ENCODE results near the gene CD63. TPM values are rescaled to one million over a fixed set of nuclear protein-coding genes. Genes with fewer than 3 reads are reported as not detected.
A peak's percentile ranks its signal among the peaks of the same experiment; 100 is the strongest.

CD63 gene
- total RNA-seq, 4 donors from 2014 or later, result 427 to 723 (median 581) TPM

DNA sequence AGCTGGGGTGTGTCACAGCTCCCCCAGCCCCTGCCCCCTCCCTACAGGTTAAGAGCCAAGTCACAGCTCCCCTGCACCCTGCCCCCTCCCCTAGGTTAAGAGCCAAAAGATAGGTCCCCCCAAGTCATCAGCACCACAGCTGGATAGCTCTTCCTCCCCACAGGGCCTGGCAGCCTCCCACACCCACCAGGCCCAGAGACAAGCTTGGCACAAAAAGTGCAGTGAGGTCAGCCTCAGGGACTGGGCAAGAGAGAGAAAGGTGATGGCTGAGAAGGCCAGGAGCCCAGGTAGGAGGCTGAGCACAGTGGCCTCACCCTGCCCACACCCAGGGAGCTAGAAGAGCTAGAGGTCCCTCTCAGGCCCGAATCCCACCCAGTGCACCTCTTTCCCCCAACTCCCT lies 29.8 kb downstream of the CD63 start:
- no peaks in the 10 kb centered on the region for H3K36me3 ChIP-seq
- intact Hi-C loops (cut with DNase I; ENCODE audit: low total_unique reads), result no loop called here
- in situ Hi-C loops (cut with MboI; ENCODE audit: low pct_ligation_motif_present in 1 of 4, low pct_unique_long_range_greater_than_20kb in 1 of 4, low sequenced_read_pairs in 3 of 4), result no loop called here
- WGBS, 2 donors (ENCODE audit: low coverage in 1 of 2), result 75 to 100% methylated on average over 1 of the region's 1 CpG
- TF ChIP-seq POLR2A (IDR thresholded peaks at IDR 0.05) (no peak), EP300 (IDR thresholded peaks at IDR 0.05; ENCODE audit: low read depth) (no peak), POLR2AphosphoS5 (IDR thresholded peaks at IDR 0.05) (no peak)
- TF ChIP-seq, protein P1, sequence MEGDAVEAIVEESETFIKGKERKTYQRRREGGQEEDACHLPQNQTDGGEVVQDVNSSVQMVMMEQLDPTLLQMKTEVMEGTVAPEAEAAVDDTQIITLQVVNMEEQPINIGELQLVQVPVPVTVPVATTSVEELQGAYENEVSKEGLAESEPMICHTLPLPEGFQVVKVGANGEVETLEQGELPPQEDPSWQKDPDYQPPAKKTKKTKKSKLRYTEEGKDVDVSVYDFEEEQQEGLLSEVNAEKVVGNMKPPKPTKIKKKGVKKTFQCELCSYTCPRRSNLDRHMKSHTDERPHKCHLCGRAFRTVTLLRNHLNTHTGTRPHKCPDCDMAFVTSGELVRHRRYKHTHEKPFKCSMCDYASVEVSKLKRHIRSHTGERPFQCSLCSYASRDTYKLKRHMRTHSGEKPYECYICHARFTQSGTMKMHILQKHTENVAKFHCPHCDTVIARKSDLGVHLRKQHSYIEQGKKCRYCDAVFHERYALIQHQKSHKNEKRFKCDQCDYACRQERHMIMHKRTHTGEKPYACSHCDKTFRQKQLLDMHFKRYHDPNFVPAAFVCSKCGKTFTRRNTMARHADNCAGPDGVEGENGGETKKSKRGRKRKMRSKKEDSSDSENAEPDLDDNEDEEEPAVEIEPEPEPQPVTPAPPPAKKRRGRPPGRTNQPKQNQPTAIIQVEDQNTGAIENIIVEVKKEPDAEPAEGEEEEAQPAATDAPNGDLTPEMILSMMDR (IDR thresholded peaks at IDR 0.05), result no peak
- no peak overlapping the region for H3K27ac ChIP-seq
- H3K27me3 ChIP-seq, result no peaks in the 10 kb centered on the region
- H3K4me3 ChIP-seq, result no peak overlapping the region
- peak; percentile 3 for DNase-seq
- H3K4me1 ChIP-seq, result peaks cover 0 to 9% (median 0%) of the 10 kb centered on the region in 4 donors
- no peaks in the 10 kb centered on the region for H3K9me3 ChIP-seq

DNA sequence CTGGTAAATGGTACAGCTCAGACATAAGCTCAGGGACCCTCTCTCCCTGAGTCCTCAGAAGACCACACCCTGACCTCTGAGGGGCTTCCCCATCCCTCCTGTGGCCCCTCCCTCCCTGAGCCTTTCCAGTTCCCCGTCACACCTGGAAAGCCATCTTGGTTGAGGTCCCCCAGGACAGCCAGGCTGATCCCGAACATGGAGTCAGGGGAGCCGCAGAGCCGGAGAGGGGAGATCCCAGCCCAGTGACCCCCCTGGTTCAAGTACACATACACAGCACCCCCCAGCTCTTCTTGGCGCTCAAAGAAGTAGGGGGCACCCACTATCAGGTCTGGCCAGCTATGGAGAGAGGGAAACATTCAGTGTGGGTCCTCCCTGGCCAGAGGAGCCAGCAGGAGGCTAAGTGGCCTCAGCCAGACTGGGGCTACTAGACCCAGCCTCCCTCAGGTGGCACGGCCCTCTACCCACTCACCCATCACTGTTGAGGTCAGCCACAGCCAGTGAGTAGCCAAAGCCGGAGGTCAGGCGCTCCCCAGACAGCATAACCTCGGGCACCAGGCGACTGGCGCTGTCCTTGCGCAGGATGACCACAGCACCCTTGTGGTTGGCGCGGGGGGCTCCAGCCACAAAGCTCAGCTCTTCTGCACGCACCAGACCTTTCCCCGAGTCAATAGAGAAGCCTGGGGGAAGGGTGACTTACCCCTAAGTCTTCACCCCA lies 30.4 kb downstream of the CD63 start:
- H3K27me3 ChIP-seq, result no peaks in the 10 kb centered on the region
- TF ChIP-seq POLR2A (IDR thresholded peaks at IDR 0.05) (no peak), EP300 (IDR thresholded peaks at IDR 0.05; ENCODE audit: low read depth) (no peak), POLR2AphosphoS5 (IDR thresholded peaks at IDR 0.05) (no peak)
- TF ChIP-seq, protein P1 (IDR thresholded peaks at IDR 0.05), result no peak
- no peaks in the 10 kb centered on the region for H3K36me3 ChIP-seq
- intact Hi-C loops (cut with DNase I; ENCODE audit: low total_unique reads), result no loop called here
- 53 to 92% methylated on average over 2 to 16 of the region's 16 CpGs for WGBS, 2 donors (ENCODE audit: low coverage in 1 of 2)
- H3K4me3 ChIP-seq, result no peak overlapping the region
- H3K27ac ChIP-seq, result no peak overlapping the region
- peak; percentile 2 for DNase-seq
- peaks cover 0 to 9% (median 0%) of the 10 kb centered on the region in 4 donors for H3K4me1 ChIP-seq
- no peaks in the 10 kb centered on the region for H3K9me3 ChIP-seq
- in situ Hi-C loops (cut with MboI; ENCODE audit: low pct_ligation_motif_present in 1 of 4, low pct_unique_long_range_greater_than_20kb in 1 of 4, low sequenced_read_pairs in 3 of 4), result no loop called here

DNA sequence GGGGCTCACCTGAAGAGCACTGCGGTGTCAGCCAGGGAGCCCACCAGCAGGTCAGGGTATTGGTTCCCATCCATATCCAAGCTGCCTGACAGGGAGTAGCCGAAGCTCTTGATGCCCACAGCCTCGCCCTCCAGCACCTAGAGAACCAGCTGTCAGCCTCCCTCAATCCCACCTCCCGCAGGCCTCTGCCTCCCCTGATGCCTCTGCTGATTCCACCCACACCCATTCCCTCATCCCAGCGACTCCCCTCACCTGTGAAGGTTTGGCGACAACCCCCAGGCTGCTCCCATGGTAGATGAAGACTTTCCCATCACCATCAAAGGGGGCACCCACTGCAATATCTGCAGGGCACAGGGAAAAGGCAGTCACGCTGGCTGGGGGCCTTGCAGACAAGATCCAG lies 31.1 kb downstream of the CD63 start:
- Histone ChIP-seq H3K27ac (no peak overlapping the region), H3K4me1 (peaks cover 0 to 5% (median 0%) of the 10 kb centered on the region in 4 donors)
- in situ Hi-C loops (cut with MboI; ENCODE audit: low pct_ligation_motif_present in 1 of 4, low pct_unique_long_range_greater_than_20kb in 1 of 4, low sequenced_read_pairs in 3 of 4), result no loop called here

DNA sequence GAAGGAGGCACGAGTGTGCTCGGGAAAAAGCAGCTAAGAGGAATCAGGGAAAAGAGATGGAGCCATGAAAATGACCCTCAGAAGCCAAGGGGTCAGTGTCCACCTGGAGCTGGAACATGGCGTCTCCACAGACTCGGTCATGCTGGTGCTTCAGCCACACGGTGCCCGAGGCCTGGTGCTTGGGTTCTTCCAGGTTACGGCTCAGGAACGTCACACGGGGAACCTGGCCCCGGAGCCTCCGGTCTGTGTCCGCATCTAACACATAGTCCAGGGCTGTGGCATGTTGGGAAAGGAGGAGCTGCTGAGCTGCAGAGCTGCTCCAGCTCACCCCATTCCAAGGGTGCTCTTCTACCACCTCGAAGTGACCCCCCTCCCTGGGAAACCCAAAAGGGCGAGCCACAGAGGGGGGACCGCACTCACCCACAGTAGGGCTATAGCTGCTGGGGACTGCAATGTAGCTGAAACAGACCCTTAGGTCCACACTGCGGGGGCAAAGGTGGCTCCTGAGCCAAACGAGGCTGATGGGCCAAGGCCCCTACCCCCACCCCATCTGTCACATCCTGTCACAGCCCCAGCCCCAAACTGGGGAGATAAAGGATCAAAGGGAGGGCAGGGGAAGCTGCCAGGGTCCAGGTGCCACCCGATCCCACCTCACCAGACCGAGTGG lies 31.9 kb downstream of the CD63 start:
- Histone ChIP-seq H3K36me3 (no peaks in the 10 kb centered on the region), H3K27me3 (no peaks in the 10 kb centered on the region), H3K27ac (no peak overlapping the region), H3K9me3 (no peaks in the 10 kb centered on the region), H3K4me1 (no peaks in the 10 kb centered on the region), H3K4me3 (no peak overlapping the region)
- 85 to 90% methylated on average over 2 to 13 of the region's 19 CpGs for WGBS, 2 donors (ENCODE audit: low coverage in 1 of 2)
- intact Hi-C loops (cut with DNase I; ENCODE audit: low total_unique reads), result no loop called here
- DNase-seq, result no peak
- in situ Hi-C loops (cut with MboI; ENCODE audit: low pct_ligation_motif_present in 1 of 4, low pct_unique_long_range_greater_than_20kb in 1 of 4, low sequenced_read_pairs in 3 of 4), result no loop called here
- TF ChIP-seq EP300 (IDR thresholded peaks at IDR 0.05; ENCODE audit: low read depth), result no peak
- no peak for TF ChIP-seq POLR2AphosphoS5 (IDR thresholded peaks at IDR 0.05)
- no peak for TF ChIP-seq POLR2A (IDR thresholded peaks at IDR 0.05)
- TF ChIP-seq, protein P1 (IDR thresholded peaks at IDR 0.05), result no peak

More for the DNA sequence above, 31.1 kb downstream of the CD63 start:
- intact Hi-C loops (cut with DNase I; ENCODE audit: low total_unique reads), result no loop called here
- Histone ChIP-seq H3K9me3 (no peaks in the 10 kb centered on the region), H3K4me3 (no peak overlapping the region), H3K36me3 (no peaks in the 10 kb centered on the region), H3K27me3 (no peaks in the 10 kb centered on the region)
- 88% methylated on average over 7 of the region's 7 CpGs; no CpG with 5 or more reads in 1 of the 2 donors for WGBS, 2 donors (ENCODE audit: low coverage in 1 of 2)
- TF ChIP-seq POLR2A (IDR thresholded peaks at IDR 0.05) (no peak), EP300 (IDR thresholded peaks at IDR 0.05; ENCODE audit: low read depth) (no peak), POLR2AphosphoS5 (IDR thresholded peaks at IDR 0.05) (no peak)
- TF ChIP-seq, protein P1 (IDR thresholded peaks at IDR 0.05), result no peak
- DNase-seq, result peak; percentile 5

All from transverse colon (tissue), 4 donors.